ENCODE data around the gene SLIT3. TPM values are rescaled to one million over a fixed set of nuclear protein-coding genes. Genes with fewer than 3 reads are reported as not detected.

SLIT3 gene
- total and polyA plus RNA-seq, 9 of the 15 experiments (the other 6 are each of a cell fraction or from before 2014, with no cell fraction given), result 0.01 to 0.04 TPM; not detected in 7

GRCh38 chr5:168770036-168770498, 530.9 kb downstream of the SLIT3 start (continued):
- TF ChIP-seq ATF3 (IDR thresholded peaks at IDR 0.05) (peak; percentile 80; the same call in 1 of the 2 replicates), ATF3 (CRISPR knock-in tag; conservative IDR thresholded peaks at IDR 0.05) (no peak), RREB1 (CRISPR knock-in tag; IDR thresholded peaks at IDR 0.05) (peak; percentile 58; the same call in 1 of the 2 replicates), ZNF143 (CRISPR knock-in tag; IDR thresholded peaks at IDR 0.05) (no peak), SOX6 (IDR thresholded peaks at IDR 0.05) (peak; percentile 74), IFI16 (CRISPR knock-in tag; IDR thresholded peaks at IDR 0.05) (no peak), VEZF1 (CRISPR knock-in tag; IDR thresholded peaks at IDR 0.05) (peak; percentile 91), SLC30A9 (CRISPR knock-in tag; IDR thresholded peaks at IDR 0.05) (no peak), ZBTB12 (CRISPR knock-in tag; IDR thresholded peaks at IDR 0.05) (0 out of 2 replicates have a peak, but pooled peaks have one; percentile 5), EGR1 (conservative IDR thresholded peaks at IDR 0.05) (no peak), MCM7 (IDR thresholded peaks at IDR 0.05) (no peak), TCF15 (CRISPR knock-in tag; IDR thresholded peaks at IDR 0.05) (no peak), ZNF175 (CRISPR knock-in tag; IDR thresholded peaks at IDR 0.05; ENCODE audit: low read depth) (peak; percentile 86; the same call in 1 of the 2 replicates)
